ENCODE measurements around the gene CARD6.
A peak's percentile ranks its signal among the peaks of the same experiment; 100 is the strongest.
"Not testable (repeated sequence)": the region's sequence is repeated elsewhere in the genome, so short reads cannot be mapped to it uniquely, and the experiment has no call there.

The CARD6 gene

DNA sequence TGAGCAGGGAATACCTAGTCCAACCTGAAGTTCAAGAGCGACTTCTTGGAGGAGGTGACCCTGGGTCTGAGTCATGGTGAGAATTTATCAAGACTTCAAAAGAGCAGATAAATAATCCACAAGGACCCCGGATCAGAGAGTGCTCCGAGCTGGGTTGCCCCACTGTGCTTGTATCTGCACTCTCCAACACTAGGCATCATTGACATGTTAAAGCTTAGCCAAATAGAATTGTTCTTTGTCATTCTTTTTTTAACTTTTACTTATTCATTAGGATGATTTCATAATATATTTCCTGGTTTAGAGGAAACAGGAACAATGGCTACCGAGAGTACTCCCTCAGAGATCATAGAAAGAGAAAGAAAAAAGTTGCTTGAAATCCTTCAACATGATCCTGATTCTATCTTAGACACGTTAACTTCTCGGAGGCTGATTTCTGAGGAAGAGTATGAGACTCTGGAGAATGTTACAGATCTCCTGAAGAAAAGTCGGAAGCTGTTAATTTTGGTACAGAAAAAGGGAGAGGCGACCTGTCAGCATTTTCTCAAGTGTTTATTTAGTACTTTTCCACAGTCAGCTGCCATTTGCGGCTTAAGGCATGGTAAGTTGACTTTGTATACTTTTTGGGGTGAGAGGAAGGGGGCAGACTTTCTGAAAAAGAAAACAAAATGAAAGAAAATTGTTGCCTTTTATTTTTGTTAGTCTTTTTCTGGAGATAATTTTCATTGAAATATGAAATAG is at the start of gene CARD6:
Gene CARD6 (plus strand): TSS at position 300 of the 738 bp plus-strand sequence. CDS start 16 bp downstream, at position 316.
- no peak for DNase-seq

DNA sequence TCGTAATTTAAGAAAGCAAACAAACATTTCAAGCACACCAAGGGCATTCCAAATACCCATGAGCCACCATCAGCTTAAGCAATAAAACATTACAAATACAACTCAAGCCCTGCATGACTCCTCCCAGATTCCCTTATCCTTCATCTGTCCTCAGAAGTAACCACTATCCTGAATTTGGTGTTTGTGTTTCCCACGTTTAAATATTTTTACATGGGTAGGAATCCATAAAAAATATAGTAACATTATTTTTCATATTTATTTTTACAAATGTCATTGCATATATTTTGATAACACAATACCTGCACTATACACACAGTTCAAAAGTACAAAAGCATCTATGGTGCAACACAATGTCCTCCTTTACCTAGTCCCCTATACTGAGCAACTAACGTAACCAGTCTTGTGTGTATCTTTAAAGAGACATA is 49.4 kb upstream of the CARD6 start:
- DNase-seq = no peak

DNA sequence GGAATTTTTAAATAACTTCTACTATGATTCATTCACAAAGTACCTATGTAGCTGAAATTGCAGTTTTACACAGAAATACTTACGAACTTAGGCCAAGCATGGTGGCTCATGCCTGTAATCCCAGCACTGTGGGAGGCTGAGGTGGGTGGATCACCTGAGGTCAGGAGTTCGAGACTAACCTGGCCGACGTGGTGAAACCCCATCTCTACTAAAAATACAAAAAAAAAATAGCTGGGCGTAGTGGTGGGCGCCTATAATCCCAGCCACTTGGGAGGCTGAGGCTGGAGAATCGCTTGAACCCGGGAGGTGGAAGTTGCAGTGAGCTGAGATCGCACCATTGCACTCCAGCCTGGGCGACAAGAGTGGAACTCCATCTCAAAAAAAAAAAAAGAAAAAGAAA is 48.5 kb upstream of the CARD6 start:
- not testable (repeated sequence) for DNase-seq

DNA sequence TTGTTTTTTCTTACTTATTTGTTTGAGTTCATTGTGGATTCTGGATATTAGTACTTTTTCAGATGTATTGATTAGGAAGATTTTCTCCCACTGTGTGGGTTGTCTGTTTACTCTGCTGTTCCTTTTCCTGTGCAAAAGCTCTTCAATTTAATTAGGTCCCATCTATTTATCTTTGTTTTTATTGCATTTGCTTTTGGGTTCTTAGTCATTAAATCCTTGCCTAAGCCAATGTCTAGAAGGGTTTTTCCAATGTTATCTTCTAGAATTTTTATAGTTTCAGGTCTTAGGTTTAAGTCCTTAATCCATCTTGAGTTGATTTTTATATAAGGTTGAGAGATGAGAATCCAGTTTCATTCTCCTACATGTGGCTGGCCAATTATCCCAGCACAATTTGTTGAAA is 46.8 kb upstream of the CARD6 start:
- DNase-seq = not testable (repeated sequence)

DNA sequence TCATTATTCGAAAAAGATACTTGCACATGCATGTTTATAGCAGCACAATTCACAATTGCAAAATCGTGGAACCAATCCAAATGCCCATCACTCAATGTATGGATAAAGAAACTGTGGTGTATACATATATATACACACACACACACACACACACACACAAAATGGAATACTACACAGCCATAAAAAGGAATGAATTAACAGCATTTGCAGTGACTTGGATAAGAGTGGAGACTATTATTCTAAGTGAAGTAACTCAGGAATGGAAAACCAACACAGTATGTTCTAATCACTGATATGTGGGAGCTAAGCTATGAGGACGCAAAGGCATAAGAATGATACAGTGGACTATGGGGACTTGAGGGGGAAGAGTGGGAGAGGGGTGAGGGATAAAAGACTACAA is 46.3 kb upstream of the CARD6 start:
- not testable (repeated sequence) for DNase-seq

DNA sequence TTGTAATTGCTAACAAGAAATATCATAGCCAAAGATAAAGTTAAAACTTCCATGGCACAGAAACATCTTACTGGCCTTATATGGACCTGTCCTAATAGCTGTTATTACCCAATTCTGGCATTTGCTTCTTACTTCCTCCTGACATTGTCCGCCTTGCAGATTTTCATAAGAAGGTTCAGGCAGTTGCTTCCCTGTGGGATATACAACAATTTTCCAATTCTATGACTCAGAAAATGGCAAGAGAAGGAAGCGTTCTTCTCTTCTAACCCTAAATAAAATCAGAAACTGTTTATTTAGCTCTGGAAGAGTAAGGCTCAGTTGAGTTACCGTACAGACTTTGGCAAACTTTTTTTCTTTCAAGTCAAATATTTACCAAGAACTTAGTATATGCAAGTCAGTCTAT is 44.7 kb upstream of the CARD6 start:
- no peak for DNase-seq

DNA sequence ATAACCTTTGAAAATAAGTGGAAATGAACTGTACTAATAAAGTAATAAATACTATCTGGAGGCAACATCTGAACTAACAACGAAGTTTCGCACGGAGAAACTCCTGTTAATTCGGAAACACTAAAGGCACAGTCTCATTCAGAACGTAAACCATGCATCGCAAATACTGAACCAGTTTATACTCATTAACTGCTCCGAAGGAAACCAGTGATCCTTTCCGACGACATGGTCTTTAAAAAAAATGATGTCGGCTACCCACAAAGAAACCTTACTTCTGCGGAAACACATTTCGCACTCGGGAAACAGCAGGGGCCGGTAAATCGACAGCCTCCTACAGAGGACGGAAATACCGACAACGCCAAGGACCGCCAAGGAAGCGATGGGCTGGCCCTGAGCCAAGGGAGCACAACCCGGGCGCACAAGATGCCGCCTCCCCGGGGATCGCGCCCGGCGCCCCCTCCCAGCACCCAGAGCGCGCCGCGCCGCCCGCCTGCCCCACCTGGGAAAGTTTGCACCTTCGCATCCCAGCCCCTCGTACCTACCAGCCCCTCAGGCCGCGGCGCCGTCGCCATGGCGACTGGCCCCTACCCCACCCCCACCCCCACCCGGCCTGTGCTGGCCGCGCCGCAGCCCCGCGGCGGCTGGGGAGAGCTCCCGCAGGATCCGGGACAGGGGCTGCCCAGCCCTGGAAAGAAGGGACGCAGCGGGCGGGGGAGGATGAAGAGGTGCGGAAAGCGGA is 43.7 kb upstream of the CARD6 start:
- DNase-seq = peak; percentile 84

DNA sequence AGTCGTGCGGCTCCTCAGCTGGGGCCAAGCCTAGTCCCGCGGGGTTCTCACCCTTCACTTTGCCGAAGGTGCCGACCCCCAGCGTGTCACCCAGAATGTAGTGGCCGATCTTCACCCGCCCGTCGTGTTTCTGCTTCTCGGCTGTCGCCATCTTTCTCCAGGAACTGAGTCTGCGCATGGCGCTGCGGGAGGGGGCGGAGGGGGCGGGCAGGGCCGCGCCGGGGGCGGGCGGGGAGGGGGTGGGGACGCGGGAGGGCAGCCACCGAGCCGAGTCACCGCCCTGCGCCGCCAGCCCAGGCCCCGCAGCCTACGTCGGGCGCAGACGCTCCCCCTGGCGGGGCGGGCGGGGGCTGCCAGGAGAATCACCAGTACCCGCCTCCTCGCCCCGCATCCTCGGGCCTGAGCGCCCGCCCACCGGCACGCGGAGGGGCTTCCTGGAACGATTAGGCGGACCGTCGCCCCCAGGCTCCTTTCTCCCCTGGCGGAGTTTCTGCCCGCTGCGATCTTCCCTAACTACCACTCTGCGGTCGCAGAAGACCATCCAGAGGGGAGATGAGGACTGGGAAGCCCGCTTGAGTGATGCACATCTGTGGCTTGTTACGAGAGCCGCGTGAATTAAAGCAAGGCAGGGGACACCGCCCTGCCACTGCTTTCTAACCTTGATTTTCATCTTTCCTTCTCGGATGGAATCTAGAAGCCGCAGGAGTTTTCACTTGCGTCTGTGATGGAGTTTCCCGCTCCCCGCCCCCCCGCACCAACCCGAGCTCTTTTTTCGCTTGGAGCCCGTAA is 43.0 kb upstream of the CARD6 start, which contains the start of gene PRKAA1:
Gene PRKAA1 (minus strand): TSS at position 363 of the 789 bp plus-strand sequence. CDS start 185 bp downstream, at position 178.
- peak; percentile 92 to 97 for DNase-seq

GRCh38 chr5:40798801-40799210 is 42.4 kb upstream of the CARD6 start:
- DNase-seq = no peak

- no peak for DNase-seq
Observed at GRCh38 chr5:40799258-40799657, 41.9 kb upstream of the CARD6 start.

DNA sequence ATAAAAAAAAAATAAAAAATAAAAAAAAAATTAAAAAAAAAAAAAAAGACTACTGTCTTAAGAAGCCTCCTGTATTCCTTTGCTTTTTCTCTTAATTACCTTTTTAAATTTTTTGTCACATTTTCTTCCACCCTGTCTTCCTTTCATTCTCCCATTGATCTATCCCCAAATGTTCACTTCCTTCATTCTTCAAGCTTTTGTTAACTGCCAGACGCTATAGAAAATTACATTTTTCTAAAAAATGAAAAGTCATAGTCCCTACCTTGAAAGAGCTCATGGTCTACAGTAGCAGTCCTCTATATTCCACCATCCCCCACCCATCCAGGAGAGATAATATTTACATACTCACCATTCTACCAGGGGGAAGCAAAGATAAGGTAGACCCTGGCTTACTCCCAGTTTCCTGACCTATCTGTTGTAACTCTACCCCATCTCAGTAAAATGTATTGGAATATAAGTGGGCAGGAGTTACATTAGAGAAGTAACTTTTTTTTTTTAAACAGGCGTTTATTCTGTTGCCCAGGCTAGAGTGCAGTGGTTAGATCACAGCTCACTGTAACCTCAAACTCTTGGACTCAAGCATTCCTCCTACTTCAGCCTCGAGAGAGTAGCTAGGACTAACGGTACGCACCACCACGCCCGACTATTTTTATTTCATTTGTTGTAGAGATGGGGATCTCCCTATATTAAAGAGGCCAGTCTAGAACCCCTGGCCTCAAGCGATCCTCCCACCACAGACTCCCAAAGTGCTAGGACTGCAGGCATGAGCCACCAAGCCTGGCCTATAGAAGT is 39.2 kb upstream of the CARD6 start:
- no peak for DNase-seq

- no peak for DNase-seq
Observed at GRCh38 chr5:40812125-40812524, 29.0 kb upstream of the CARD6 start.

GRCh38 chr5:40813698-40814281 is 27.4 kb upstream of the CARD6 start:
- DNase-seq = no peak

GRCh38 chr5:40823459-40823858 is 17.7 kb upstream of the CARD6 start:
- DNase-seq = no peak

DNA sequence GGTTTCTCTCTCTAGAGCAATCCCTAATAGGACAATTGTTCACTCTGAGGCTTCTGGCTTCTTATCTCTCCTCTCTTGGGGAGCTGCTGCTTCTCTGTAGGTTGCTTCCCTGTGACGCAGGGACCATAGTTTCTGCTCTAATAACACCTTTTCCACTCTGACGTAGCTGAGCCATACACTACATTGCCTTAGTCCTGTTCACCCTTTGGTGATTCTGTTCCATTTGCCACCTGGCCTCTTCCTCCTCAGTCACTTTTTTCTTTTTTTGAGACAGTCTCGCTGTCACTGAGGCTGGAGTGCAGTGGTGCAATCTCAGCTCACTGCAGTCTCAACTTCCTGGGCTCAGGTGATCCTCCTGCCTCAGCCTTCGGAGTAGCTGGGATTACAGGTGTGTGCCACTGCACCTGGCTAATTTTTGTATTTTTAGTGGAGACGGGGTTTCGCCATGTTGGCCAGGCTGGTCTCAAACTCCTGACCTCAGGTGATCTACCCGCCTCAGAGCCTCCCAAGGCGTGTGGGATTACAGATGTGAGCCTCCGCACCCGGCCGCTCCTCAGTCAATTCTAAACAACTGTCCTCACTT is 15.6 kb upstream of the CARD6 start:
- DNase-seq = not testable (repeated sequence)

- DNase-seq = no peak
Observed at GRCh38 chr5:40826489-40827187, 14.5 kb upstream of the CARD6 start.

DNA sequence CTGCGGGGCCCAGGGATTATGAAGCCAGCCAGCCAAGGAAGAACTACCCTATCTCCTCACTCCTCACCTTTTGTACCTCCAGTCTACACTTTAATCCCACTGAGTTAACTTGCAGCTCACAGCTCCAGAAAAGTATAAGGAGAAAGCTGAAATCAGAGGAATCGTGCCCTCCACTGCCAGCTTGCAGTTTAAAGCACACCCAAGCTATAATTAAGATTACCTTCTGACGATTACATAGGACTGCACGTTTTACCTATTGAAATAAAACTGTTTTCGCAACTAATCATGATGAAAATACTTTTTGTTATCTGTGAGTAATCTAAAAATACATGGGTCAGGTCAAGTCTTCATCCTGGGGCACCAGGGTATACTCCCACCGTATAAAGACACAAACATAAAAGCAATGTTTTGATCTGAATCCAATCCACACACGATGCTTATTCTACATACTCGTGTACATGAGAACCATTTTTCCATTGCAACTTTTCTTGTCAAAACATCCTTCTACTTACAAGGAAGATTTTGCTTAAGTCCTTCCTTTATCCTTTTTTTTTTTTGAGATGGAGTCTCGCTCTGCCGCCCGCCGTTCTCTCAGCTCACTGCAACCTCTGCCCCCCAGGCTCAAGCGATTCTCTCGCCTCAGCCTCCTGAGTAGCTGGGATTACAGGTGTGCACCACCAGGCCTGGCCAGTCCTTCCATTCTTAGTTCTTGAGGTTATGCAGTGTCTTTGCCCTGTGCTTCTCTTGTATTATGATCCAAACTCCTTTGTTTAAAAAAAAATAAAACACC is 13.8 kb upstream of the CARD6 start:
- no peak for DNase-seq

DNA sequence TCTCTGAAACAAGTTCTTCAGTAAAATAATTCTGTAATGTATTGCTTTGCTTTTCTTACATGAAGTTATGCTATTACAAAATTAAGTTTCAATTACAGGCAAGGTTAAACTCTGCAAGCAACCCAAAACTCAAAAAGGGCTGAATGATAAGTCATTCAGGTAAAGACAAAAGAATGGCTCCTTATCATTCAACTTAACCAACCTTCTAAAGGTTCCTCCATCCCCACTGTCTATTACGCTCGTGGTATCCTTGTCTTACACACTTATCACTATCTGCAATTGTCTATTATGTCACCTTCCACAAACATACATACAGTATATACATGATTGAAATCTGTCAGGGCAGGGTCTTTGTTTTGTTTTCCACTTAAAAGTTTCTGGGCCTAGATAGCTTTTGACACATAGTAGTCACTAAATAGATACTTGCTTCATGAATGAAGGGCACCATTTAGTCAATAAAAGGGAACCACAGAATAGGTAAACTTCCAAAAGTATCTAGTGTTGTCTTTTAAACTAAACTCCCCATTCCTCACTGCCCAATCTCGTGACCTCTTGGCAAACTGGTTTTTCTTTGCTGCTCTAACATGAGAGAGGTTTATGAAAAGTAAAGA is 13.0 kb upstream of the CARD6 start:
- no peak for DNase-seq

Data from NCI-H2081 (cell line).